ENCODE data around the gene PHACTR2.
"Not testable (repeated sequence)": the region's sequence is repeated elsewhere in the genome, so short reads cannot be mapped to it uniquely, and the experiment has no call there.

PHACTR2 gene

DNA sequence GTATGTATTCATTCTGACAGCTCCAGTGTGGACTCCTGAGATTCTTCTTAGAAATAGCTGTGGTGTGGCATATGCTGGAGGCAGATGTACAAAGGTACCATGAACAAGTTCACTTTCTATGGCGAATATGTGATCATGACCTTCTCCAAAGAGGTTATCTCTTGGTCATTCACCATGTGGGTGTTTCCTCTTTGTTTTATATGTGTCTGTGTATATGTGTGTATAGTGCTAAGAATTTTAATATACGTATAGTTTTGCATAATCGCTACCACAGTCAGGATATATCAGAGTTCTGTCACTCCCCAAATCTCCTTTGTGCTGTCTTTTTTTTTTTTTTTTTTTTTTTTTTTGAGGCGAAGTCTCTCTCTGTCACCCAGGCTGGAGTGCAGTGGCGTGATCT lies 47.1 kb downstream of the PHACTR2 start:
- no peak overlapping the region for H3K27ac ChIP-seq
- TF ChIP-seq ZFX (IDR thresholded peaks at IDR 0.05): no peak
- TF ChIP-seq, protein P1, sequence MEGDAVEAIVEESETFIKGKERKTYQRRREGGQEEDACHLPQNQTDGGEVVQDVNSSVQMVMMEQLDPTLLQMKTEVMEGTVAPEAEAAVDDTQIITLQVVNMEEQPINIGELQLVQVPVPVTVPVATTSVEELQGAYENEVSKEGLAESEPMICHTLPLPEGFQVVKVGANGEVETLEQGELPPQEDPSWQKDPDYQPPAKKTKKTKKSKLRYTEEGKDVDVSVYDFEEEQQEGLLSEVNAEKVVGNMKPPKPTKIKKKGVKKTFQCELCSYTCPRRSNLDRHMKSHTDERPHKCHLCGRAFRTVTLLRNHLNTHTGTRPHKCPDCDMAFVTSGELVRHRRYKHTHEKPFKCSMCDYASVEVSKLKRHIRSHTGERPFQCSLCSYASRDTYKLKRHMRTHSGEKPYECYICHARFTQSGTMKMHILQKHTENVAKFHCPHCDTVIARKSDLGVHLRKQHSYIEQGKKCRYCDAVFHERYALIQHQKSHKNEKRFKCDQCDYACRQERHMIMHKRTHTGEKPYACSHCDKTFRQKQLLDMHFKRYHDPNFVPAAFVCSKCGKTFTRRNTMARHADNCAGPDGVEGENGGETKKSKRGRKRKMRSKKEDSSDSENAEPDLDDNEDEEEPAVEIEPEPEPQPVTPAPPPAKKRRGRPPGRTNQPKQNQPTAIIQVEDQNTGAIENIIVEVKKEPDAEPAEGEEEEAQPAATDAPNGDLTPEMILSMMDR (conservative IDR thresholded peaks at IDR 0.05): no peak

DNA sequence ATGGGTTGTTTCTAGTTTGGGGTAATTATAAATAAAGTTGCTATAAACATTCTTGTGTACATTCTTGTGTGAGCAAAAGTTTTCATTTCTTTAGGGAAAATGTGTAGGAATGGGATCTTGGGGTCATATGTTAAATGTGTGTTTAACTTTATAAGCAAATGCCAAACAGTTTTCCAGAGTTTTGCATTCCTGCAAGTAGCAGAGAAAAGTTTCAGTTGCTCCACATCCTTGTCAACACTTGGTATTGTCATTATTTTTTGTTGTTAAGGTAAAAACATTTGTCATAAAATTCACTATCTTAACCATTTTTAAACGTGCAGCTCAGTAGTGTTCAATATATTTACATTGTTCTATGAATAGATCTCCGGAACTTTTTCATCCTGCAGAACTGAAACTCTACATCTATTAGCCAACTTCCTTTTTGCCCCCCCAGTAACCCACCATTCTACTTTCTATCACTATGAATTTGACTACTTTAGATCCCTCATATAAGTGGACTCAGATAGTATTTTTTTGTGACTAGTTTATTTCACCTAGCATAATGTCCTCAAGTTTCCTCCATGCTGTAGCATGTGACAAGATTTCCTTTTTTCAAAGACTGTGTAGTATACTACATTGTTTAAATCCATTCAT lies 48.4 kb downstream of the PHACTR2 start:
- TF ChIP-seq, protein P1 (conservative IDR thresholded peaks at IDR 0.05): no peak
- TF ChIP-seq ZFX (IDR thresholded peaks at IDR 0.05): no peak
- H3K27ac ChIP-seq: no peak overlapping the region

DNA sequence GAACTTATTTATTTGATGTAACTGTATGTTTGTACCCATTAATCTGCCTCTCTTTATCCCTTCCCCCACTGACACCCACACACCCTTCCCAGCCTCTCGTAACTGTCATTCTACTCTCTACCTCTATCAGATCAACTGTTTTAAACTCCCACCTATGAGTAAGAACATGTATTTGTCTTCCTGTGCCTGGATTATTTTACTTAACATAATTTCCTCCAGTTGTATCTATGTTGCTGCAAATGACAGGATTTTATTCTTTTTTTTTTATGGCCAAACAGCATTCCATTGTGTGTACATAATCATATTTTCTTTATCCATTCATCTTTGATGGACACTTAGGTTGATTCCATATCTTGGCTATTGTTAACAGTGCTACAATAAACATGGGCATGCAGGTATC lies 49.3 kb downstream of the PHACTR2 start:
- TF ChIP-seq, protein P1 (conservative IDR thresholded peaks at IDR 0.05): no peak
- no peak for TF ChIP-seq ZFX (IDR thresholded peaks at IDR 0.05)
- H3K27ac ChIP-seq: no peak overlapping the region

DNA sequence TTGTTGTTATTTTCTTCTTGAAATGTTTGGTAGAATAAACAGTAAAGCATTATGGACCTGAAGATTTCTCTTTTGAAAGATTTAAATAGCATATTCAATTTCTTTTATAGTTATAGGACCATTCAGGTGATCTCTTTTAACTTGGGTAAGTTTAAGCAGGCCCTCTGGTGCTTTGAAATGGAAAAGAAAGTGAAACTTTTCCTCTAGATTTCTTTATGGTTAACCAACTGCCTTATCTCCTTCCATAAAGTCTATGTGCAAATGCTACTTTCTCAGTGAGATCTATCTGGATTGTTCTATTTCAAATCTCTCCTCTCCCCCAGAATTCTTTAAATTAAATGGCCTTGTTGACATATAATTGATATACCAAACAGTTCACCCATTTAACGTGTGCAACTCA lies 54.0 kb downstream of the PHACTR2 start:
- H3K27ac ChIP-seq: no peak overlapping the region
- TF ChIP-seq, protein P1 (conservative IDR thresholded peaks at IDR 0.05): no peak
- no peak for TF ChIP-seq ZFX (IDR thresholded peaks at IDR 0.05)

DNA sequence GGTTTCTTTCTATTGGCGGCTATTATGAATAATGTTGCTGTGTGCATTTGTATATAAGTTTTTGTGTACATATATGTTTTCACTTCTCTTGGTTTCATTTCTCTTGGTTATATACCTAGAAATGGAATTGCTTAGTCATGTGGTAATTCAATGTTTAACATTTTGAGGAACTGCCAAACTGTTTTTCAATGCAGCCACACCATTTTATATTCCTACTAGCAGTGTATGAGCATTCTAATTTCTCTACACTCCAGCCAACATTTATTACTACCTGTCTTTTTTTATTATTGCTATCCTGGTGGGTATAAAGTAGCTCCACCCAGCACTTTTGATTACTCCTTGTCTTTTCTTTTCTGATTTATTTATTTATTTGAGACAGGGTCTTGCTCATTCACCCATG lies 54.8 kb downstream of the PHACTR2 start:
- TF ChIP-seq, protein P1 (conservative IDR thresholded peaks at IDR 0.05): no peak
- H3K27ac ChIP-seq: no peak overlapping the region

DNA sequence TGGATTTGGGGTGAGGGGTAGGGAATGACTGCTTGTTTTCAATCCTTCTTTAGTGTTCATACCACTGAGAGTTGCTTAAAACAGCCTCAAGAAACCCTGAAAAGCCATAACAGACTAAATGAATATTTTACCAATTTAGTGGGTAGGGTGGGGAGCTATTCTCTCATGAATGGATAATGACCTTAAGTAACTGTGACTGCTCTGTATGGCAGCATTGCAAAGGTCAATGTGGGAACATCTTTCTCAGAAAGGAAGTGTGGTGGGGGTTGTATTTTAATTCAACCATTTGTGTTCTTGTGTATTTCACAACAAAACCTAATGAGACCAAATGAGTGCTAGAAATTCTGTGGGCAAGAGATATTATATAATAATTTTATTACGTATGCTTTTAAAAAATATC lies 55.7 kb downstream of the PHACTR2 start:
- no peak overlapping the region for H3K27ac ChIP-seq
- no peak for TF ChIP-seq ZFX (IDR thresholded peaks at IDR 0.05)
- TF ChIP-seq, protein P1 (conservative IDR thresholded peaks at IDR 0.05): no peak

DNA sequence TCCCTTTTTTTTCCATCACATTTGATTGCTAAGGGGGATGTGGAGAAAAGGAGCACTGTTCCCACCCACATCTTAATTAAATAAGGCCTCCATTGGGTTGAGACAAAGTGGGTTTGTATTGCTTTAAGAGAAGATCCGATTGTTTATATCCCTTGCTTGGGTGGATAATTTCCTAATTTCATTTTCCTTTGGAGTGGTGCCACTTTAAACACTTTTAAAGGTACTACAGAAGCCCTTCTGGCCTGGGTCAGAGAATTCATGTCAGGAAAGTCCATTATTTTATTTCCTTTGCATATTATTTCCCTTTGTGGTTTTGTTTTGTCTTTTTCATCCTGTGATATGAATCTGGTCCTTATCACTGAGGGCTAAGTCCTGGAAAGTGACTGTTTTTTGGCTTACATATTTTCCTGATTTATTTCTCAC lies 56.9 kb downstream of the PHACTR2 start:
- H3K27ac ChIP-seq: no peak overlapping the region
- TF ChIP-seq ZFX (IDR thresholded peaks at IDR 0.05): no peak
- TF ChIP-seq, protein P1 (conservative IDR thresholded peaks at IDR 0.05): no peak

DNA sequence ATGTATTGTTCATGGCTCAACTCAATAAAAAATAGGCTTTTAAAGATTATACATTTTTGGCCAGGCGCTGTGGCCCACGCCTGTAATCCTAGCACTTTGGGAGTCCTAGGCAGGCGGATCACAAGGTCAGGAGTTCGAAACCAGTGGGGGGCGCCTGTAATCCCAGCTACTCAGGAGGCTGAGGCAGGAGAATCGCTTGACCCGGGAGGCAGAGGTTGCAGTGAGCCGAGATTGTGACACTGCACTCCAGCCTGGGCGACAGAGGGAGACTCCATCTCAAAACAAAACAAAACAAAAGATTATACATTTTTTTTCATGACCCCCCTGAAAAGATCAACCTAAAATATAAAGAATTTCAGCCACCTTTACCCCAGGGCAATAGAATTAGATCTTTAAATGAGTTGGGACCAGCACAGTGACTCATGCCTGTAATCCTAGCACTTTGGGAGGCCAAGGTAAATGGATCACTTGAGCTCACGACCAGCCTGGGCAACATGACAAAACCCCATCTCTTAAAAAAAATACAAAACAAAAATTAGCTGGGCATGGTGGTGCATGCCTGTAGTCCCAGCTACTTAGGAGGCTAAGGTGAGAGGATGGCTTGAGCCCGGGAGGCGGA lies 60.4 kb downstream of the PHACTR2 start:
- H3K27ac ChIP-seq: not testable (repeated sequence)
